Activated CD4-positive, alpha-beta T cell treated with anti-CD3 and anti-CD28 coated beads, Interleukin-10, Interleukin-2, amounts not matched to agents 100 ng/mL and 50 ng/mL, durations not matched to agents 16 hours and 8 hours (primary cell): ENCODE measurements around the gene SMURF2.
"Not testable (repeated sequence)": the region's sequence is repeated elsewhere in the genome, so short reads cannot be mapped to it uniquely, and the experiment has no call there.

Source experiments
- DNase-seq: peaks from one replicate; pipeline ENCODE4 v3.0.0-alpha.2; 2020

SMURF2 gene

DNA sequence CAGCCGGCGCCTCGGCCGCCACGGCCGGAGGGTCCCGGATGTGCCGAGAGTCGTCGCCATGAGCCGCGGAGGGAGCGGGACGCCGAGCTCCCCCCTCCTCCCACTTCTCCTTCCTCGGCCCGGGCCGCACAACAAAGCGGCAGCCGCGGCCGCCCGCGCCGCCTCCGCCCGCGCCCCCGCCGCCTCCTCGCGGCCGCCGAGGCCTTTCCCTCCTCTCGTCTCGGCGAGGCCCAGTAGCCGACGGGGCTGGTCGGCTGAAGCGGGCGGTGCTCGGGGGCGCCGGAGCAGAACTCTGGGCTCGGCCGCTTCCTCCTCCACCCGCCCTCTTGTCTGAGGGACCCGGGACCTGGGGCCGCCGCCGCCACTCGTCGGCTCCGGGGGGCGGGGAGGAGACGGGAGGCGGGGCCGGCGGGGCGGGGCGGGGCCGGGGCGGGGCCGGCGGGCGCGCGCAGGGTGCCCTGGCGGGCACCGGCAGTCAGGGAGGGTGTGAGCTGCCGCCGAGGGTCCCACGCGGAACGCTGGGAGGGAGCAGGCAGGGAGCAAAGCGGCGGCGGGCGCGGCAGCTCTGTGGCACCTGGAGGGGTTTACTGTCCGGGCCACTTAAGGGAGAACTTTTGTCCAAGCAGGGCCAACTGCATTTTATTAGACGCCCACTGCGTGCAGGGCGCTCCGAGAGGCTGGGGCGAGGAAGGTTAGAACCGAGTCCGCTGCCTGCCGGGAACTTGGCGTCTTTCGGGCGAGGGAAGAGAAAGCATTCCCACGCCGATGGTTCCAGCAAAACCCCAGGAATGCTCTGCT, at the start of gene SMURF2:
Gene SMURF2 (minus strand): TSS at position 332 of the 798 bp plus-strand sequence. CDS start 427 bp downstream, outside the sequence.
- DNase-seq = peak; percentile 81

DNA sequence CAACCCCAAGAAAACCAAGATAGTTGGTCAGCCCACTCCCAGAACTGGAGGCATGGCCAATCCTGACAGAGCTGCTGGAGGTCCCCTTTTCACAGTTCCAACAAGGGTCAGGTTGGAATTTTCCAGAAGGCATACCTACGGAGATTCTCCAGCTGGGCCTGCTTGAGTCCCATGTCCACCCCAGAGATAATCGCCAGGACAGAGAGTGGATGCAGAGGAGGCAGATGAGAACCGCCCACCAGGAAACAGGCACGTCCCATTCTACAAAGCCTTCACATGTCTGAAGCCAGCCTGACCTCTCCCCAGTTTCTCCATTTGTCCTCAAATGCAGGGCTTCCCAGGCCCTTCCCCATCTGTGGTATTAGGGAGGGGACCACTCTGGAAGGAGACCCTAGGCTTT, 47.4 kb upstream of the SMURF2 start:
- no peak for DNase-seq

DNA sequence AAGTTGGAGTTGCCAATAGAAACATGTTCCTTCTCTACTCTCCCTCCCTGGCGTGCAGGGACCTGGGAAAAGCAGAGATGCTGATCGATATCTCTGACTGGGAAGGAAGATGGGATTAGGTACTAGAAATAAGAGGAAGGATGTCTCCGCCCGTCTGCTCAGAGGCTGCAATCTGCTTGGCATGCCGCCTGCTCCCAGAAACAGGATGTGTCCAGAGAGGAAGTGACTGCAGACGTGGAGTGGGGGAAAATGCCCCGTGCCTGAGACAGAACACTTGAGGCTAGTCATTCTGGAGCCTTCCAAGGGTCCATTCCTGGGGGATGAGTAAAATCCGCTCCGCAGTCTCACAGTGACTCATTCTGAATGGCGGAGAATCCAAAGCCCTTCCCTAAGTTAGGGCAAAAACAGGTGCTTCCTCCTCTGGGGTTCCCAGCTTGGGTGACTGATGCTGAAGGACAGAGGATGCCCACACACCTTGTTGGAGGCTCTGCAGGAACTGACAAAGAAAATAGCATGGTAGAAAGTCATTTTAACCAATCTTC, 45.0 kb upstream of the SMURF2 start:
- DNase-seq = no peak

DNA sequence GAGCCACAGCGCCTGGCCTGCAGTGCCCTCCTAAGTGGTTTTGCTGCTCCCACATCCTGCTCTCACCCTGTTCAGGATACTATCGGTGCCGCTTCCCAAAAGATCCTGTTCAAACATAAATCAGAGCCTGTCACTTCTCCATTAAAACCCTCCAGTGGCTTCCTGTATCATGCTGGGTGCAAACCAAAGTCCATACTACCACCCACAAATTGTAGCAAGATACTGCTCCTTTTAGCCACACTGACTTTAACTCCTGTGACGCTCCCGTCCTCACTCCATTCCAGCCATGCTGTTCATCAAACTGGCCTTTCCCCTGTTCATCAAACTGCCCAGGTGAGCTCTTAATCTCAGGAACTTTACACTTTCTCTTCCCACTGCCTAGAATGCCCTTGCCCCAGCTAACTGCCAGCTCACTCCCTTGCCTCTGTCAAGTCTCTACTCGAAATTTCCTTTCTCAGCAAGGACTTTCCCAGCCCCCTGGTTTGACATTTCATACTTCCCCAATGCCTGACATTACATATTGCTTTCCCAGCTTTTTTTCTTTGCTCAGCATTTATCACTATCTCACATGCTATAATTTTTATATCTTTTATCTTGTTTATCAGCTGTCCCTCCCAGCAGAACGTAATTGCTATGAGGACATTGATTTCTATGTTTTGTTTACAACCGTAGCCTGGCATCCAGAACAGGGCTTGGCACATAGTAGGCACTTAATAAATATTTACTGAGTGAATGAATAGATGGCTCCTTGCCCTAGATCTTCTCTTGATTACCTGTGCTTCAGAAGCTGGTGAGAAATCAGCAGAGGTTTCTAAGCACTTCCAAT, 44.3 kb upstream of the SMURF2 start:
- no peak for DNase-seq

DNA sequence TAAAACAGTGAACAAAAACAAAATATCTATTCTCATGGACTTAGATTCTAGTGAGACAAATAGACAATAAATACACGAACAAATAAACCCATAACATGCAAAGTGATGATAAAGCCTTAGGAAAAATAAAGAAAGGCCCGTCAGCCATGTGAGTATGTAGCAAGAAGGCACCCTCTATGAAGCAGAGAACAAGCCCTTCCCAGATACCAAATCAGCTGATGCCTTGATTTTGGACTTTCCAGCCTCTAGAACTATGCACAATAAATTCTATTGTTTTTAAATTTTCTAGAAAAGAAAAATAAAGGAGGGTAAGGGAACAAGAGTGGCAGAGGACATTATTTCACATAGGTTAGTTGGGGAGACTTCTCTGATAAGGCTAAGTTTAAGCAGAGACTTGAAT, 40.7 kb upstream of the SMURF2 start:
- no peak for DNase-seq

DNA sequence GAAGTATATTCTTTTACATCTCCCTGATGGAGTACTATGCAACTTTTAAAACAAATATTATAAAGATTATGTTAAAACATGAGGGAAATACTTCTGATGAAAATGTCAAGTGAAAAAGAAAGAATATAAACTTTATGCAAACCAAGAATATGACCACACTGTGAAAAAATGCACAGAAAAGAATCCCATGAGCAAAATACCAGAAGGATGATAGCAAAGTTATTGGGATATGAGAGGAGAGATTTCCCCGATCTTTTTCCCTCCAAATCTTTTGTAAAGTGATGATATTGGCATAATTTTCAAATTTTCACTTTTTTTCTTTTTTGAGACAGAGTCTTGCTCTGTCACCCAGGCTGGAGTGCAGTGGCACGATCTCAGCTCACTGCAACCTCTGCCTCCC, 36.6 kb upstream of the SMURF2 start:
- DNase-seq = no peak

DNA sequence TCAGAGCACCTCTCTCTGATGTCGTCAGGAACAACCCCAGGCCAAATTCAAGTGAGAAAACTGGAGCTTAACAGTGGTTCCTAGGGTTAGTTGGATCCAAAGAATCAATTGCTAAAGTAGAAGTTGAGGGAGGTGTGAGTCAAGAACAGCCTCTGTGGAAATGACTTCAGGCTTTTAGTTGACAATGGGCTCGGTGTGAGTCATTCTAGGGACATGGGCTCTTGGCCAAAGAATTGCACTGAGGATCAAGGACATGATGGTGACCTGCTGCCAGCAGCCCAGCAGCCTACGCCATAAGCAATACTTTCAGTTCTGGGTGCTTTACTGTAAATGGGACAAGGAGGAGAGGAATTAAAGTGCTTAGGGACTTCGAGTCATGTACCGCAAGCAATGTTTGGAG, 32.1 kb upstream of the SMURF2 start:
- DNase-seq = no peak

DNA sequence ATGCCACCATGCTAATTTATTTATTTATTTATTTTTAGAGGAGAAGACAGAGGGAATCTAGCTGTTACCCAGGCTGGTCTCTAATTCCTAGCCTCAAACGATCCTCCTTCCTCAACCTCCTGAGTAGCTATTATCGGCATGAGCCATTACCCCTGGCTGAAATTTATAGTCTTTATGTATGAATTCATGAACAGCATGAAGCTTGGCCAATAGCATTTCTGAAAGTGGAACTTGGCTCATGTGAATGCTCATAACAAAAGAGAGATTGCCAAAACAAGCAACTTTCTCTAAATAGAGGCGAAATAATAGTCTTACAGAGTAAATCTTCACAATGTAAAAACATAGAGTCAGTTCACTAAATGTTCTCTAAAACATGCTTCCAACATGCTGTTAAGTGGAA, 30.1 kb upstream of the SMURF2 start:
- no peak for DNase-seq

DNA sequence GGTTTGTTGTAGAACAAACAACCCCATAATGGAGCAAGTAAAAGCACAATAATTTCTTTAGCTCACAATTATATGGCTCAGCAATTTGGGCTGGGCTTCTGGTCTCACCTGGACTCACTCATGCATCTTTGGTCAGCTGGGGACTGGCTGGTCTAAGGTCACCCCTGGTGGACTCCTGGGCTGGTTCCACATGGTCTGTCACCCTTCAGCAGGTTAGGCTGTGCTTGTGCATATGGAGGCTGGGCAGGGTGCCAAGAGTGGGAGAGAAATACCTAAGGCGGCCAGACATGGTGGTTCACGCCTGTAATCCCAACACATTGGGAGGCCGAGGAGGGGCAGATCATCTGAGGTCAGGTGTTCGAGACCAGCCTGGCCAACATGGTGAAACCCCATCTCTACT, 27.0 kb upstream of the SMURF2 start:
- DNase-seq = no peak

DNA sequence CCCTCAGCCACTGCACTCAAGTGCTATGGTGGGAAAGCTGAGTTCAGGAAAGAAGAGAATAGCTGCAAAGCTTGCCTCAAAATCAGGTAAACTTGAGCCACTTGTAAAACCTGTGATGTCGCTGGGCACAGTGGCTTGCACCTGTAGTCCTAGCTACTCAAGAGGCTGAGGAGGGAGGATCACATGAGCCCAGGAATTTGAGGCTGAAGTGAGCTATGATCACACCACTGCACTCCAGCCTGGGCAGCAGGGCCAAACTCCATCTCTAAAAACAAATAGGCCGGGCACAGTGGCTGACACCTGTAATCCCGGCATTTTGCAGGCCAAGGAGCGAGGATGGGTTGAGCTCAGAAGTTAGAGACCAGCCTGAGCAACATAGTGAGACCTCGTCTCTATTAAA, 26.4 kb upstream of the SMURF2 start:
- DNase-seq = no peak

DNA sequence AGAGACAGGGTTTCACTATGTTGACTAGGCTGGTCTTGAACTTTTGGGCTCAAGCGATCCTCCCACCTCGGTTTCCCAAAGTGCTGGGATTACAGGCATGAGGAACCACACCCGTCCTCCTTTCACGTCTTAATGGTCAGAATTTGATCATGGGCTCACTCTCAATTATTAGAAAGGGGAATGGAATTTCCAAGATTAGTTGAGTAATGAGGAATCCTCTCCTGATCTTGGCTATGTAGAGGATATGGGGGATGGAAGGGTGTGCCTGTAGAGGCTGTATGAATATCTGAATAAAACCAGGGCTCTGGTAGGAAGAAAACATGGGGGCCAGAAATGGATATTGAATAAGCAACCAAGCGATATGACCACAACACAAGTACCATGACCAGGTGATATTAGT, 25.9 kb upstream of the SMURF2 start:
- no peak for DNase-seq

DNA sequence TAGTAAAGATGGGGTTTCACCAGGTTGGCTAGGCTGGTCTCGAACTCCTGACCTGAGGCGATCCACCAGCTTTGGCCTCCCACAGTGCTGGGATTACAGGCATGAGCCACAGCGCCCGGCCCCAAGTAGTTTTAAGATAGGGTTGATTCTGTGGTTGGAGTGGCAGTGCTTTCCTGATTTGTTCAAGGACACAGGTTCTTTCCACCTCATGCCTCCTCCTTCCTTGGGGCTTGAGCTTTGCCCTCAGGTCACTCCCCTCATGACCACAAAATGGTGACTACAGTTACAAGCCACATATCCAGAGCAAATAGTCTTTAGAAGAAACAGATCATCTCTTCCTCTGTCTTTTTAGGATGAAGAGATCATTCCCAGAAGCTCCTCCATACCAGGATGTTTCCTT, 25.3 kb upstream of the SMURF2 start:
- no peak for DNase-seq

DNA sequence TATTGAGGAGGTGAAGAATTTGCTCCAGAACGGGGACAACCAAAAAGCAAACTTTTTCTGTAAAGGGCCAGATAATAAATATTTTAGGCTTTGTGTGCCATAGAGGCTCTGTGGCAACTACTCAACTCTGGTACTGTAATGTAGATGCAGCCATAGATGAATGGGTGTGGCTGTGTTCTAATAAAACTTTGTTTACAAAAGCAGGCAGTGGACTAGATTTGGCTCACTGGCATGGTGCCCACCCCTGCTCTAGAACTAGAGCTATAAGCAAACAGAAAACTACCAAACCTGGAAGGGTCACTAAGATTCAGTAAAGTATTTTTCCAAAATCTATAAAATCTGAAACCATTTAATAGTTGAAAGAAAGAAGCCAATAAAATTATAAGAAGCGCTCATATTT, 24.6 kb upstream of the SMURF2 start:
- no peak for DNase-seq

DNA sequence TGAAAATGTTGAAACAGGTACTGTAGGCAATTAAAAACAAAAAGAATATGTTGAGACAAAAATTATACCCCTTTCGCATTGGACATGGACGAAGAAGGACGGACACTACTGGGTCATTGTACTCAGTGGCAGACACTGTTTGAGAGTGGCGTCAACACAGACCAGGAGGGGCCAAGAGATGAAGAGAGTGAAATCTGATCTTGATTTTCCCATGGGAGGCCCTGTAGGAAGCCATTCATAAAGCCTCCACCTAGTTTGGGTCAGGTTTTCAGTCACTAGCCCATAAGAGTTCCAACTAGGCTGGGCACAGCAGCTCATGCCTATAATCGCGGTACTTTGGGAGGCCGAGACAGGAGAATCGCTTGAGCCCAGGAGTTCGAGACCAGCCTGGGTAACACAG, 23.6 kb upstream of the SMURF2 start:
- DNase-seq = no peak

DNA sequence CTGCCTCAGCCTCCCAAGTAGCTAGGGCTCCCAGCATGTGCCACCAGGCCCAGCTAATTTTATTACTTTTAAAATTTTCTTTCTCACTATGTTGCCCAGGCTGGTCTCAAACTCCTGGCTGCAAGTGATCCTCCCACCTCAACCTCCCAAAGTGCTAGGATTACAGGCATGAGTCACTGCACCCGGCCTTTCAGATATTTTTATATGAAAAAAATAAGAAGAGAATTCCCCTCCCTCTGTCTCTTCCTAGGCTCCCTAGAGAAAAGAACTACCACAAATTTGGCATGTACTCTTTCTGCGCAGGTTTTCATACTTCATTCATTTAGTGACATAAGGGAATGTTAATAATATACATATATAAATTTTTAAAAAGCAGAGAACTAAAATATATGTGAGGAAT, 21.7 kb upstream of the SMURF2 start:
- no peak for DNase-seq

DNA sequence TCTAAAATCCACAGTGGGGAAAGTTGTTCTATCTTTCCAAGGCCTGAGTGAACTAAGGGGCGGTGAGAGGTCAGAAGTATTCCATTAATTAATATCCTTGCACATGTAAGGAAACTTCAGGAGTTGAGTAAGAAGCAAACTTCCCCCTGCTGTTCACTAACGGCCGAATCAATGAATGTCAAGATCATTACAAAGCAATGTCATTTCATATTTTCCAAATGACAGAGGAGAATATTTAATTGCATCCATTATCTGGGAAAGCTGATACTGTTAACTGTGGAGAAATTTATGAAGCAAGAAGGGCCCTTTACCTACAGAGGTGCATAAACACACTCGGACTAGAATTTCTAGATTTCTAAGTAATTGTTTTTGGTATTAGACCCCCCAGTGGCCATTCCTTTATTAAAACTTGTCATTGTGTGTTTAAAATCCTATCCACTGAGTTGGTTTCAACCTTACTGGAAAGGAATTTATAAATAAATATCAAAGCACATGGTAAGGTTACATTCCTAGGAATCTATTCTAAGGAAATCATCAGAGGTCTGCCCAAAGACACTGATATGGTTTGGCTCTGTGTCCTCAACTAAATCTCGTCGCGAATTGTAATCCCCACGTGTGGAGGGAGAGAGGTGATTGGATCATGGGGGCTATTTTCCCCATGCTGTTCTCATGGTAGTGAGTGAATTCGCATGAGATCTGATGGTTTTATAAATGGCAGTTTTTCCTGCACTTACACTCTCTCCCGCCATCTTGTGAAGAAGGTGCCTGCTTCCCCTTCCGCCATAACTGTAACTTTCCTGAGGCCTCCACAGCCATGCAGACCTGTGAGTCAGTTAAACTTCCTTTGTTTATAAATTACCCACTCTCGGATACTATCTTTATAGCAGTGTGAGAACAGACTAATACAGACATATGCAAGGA, 20.4 kb upstream of the SMURF2 start:
- no peak for DNase-seq

DNA sequence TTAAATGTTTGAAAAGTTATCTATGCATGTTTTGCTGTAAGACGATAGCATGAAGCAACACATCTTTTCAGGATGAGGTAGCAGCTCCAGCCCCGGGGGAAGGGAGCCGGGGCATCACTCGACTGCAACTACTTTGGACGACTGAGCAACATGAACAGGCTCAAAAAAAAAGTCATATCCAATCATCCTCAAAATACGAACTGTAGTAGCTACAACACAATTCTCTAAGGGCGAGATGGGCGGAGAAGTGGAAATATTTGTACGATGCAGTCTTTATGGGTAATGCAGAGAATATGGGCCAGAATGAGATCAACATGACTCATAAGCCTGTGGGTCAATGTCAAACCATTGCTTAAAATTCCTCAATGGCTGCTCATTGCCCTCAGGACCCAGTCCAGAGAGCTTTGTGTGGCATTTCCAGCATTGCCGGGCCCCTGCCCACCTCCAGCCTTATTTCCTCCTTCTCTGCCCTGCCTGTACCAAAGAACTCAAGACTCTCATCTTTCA, 17.7 kb upstream of the SMURF2 start:
- DNase-seq = no peak

DNA sequence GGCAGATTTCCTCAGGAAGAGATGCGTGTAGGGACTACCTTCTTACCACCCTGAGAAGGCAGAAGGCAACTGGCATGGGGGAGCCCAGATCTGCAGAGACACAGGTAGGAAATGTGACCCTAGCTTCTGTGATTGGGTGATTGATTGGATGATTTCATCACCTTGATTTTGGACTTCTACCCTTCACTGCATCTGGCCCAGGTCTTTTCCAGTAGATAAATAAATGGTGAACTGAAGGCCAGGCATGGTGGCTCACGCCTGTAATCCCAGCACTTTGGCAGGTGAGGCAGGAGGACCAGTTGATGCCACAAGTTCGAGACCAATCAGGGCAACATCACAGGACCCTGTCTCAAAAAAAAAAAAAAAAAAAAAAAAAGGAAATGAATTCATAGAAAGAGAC, 14.7 kb upstream of the SMURF2 start:
- no peak for DNase-seq

DNA sequence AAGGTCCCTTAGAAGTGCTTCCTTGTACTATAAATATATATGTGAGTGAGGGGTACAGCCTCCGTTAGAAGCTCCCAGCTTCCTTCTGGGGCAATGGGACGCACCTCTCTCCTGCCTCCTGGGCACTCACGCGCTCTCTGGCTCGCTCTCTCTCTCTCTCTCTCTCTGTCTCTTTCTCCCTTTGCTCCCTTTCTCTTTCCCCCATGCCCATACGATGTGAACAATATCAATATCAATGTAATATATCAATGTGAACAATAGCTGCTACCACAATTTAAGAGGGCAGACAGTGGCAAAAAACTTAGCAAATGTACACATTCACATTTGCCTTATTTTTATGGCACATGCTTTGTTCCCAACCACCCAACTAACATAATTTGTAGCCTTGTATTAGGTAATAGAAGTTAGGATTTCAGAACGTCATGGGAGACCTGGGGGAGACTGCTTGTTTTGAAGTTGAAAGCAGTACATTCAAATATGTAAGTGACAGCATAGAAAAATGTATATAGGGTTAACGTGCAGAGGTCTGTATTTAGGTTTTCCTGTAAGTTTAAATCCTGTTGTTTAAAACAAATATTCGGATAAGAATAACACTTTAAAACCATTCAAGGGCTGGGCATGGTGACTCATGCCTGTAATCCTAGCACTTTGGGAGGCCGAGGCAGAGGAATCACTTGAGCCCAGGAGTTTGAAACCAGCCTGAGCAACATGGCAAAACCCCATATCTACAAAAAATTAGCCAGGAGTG, 8.9 kb upstream of the SMURF2 start:
- DNase-seq = not testable (repeated sequence)

DNA sequence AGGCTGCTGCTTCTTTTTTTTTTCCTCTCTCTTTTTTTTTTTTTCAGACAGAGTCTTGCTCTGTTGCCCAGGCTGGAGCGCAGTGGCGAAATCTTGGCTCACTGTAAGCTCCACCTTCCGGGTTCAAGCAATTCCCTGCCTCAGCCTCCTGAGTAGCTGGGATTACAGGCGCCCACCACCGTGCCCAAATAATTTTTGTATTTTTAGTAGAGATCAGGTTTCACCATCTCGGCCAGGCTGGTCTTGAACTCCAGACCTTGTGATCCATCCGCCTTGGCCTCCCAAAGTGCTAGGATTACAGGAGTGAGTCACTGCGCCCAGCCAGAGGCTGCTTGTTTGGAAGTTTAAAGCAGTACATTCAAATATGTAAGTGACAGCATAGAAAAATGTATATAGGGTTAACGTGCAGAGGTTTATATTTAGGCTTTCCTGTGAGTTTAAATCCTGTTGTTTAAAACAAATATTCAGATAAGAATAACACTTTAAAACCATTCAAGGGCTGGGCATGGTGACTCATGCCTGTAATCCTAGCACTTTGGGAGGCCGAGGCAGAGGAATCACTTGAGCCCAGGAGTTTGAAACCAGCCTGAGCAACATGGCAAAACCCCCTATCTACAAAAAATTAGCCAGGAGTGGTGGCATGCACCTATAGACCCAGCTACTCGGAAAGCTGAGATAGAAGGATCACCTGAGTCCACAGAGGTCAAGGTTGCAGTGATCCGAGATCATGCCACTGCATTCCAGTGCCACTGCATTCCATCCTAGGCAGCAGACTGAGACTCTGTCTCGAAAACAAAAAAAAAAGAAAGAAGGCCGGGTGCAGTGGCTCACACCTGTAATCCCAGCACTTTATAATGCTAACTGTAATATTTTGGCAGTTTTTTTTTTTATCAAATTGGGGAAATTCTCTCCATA, 6.0 kb upstream of the SMURF2 start:
- not testable (repeated sequence) for DNase-seq
